Activated T-helper 1 cell treated with anti-CD3 and anti-CD28 coated beads, Interleukin-12 subunit alpha, Interleukin-12 subunit beta, Interleukin-2, Interleukin-4 antibody, amounts not matched to agents 30 ng/mL and 10 ng/mL and 1 ng/mL, durations not matched to agents 14 hours and 24 hours and 36 hours (primary cell): ENCODE results near the gene MCM9. TPM values are rescaled to one million over a fixed set of nuclear protein-coding genes. Genes with fewer than 3 reads are reported as not detected.
"Not testable (repeated sequence)": the region's sequence is repeated elsewhere in the genome, so short reads cannot be mapped to it uniquely, and the experiment has no call there.

Experiments
- DNase-seq: peaks from one replicate; pipeline ENCODE4 v3.0.0; 2021; ENCODE audit warnings: low spot score
- H3K27ac Mint-ChIP-seq: one replicate; pipeline ENCODE4 v1.8.0; 2021; ENCODE audit warnings: mild to moderate bottlenecking, mixed read lengths
- H3K27me3 Mint-ChIP-seq: one replicate; pipeline ENCODE4 v1.8.0; 2022; ENCODE audit warnings: mild to moderate bottlenecking, moderate library complexity, mixed read lengths; ENCODE audit not compliant: insufficient read depth
- H3K36me3 Mint-ChIP-seq: one replicate; pipeline ENCODE4 v1.8.0; 2021; ENCODE audit warnings: low read depth, mixed read lengths
- H3K4me1 Mint-ChIP-seq: one replicate; pipeline ENCODE4 v1.8.0; 2021; ENCODE audit warnings: low read depth, mixed read lengths
- H3K4me3 Mint-ChIP-seq: one replicate; pipeline ENCODE4 v1.8.0; 2021; ENCODE audit warnings: mild to moderate bottlenecking, moderate library complexity, mixed read lengths
- H3K9me3 Mint-ChIP-seq: one replicate; pipeline ENCODE4 v1.8.0; 2021; ENCODE audit warnings: mixed read lengths
- intact Hi-C: fragments of 100-400 bp; cut with micrococcal nuclease; formaldehyde crosslinking; loops from one replicate; pipeline ENCODE4 v1.15.1; 2024
- total RNA-seq: library from RNA; stranded (reverse); gene quantifications from 2 replicates; pipeline ENCODE4 v1.2.3, GENCODE V29; 2022

MCM9 gene
- total RNA-seq, 1 donor from 2014 or later: 24.4 TPM

DNA sequence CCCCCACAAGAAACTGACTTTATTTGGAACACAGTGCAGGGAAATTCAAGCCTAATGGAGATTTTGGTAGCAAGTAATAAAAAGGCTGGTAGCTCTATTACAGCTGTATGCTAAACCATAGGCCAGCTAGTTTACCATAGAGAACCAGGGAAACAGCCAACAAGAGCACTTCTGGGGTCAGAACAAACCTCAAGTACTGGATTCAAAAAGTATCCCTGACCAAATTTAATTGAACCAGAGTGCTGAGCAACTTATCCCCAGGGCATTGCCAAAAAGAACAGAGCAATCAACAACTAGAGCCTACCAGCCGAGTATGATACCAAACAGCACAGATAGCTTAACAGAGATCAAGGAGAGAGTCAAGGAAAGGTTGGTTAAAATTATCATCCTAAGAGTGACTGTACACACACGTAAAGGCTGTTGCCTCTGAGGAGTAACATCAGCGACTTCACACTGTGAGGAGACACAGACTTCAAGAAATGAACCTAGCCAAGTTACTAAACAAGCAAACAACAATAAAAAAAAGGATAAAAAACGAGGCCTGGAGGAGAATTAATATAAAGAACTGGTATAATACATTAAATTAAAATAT is 52.5 kb downstream of the MCM9 start:
- Mint-ChIP-seq H3K9me3 (no peaks in the 10 kb centered on the region), H3K27me3 (no peaks in the 10 kb centered on the region), H3K36me3 (peaks cover 9% of the 10 kb centered on the region), H3K4me3 (no peak overlapping the region), H3K4me1 (peaks cover 35% of the 10 kb centered on the region), H3K27ac (no peak overlapping the region)
- intact Hi-C loops: no loop called here
- DNase-seq: no peak

DNA sequence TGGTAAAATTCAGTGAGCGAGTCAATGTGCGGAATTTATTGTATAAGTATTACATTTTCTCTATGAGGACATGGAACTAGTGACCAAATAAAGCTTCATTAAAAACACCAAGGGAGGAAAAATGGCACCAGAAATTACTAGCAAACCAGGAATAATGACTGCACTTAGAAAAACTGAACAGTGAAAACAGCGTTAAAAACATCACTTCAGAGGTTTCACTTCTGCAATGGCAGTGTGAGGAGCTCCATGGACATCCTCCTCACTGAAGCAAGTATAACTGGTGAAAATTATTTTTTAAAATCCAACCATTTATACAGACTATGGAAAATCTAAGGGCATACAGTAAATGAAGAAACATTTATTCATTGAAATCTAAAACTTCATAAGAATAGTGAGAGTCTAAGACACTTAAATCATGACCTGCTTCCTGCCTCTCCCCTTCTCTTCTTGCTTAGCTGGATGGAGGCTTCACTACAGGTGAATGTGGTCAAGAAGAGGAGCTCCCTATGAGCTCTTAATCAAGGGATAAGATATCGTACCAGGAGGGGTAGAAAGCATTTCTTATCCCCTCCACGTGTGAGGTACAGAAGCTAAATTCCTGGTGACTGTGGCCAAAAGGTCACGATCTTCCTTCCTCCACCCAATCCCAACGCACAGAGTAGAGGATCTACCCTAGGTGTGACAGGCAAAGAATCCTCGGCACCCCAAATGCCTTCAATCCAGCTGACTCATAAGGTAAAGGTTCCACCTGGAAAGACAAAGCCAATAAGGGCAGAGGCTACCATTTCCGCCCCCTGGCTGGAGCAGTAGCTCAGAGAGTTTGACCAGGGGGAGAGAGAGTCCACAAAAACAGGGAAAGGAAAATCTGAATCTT is 53.3 kb downstream of the MCM9 start:
- Mint-ChIP-seq H3K4me3 (no peak overlapping the region), H3K36me3 (peaks cover 11% of the 10 kb centered on the region), H3K27ac (no peak overlapping the region), H3K27me3 (no peaks in the 10 kb centered on the region), H3K4me1 (peaks cover 32% of the 10 kb centered on the region), H3K9me3 (no peaks in the 10 kb centered on the region)
- DNase-seq: no peak
- intact Hi-C loops: no loop called here

DNA sequence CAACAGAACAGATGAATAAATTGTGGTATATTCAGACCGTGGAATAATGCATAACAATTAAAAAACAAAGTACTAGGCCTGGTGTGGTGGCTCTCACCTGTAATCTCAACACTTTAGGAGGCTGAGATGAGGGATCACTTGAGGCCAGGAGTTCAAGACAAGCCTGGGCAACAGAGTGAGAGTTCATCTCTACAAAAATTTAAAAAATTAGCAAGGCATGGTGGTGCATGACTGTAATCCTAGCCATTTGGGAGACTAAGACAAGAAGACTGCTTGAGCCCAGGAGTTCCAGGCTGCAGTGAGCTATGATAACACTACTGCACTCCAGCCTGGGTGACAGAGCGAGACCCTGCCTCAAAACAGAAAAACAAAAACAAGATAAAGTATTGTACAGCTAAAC is 57.2 kb downstream of the MCM9 start:
- H3K4me3 Mint-ChIP-seq: no peak overlapping the region
- intact Hi-C loops: no loop called here
- DNase-seq: no peak
- peaks cover 13% of the 10 kb centered on the region for H3K36me3 Mint-ChIP-seq
- no peaks in the 10 kb centered on the region for H3K9me3 Mint-ChIP-seq
- no peak overlapping the region for H3K27ac Mint-ChIP-seq
- peaks cover 18% of the 10 kb centered on the region for H3K4me1 Mint-ChIP-seq
- no peaks in the 10 kb centered on the region for H3K27me3 Mint-ChIP-seq

DNA sequence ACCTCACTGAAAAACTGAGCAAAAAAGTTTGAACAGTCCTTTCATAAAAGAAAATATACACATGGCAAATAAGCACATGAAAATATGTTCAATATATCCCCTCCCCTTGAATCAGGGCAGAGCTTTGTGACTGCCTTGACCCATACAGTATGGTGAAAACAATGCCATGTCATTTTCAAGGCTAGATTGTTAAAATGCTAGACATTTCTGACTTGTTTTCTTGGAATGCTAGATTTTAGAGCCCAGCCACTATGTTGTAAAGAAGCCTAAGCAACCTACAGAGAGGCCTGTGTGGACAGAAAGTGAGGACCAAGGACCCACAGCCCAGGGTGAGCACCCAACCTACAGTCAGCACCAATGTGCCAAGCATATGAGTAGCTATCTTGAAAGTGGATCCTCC is 58.1 kb downstream of the MCM9 start:
- Mint-ChIP-seq H3K4me3 (no peak overlapping the region), H3K27me3 (no peaks in the 10 kb centered on the region), H3K4me1 (peaks cover 17% of the 10 kb centered on the region), H3K36me3 (peaks cover 10% of the 10 kb centered on the region), H3K27ac (no peak overlapping the region), H3K9me3 (no peaks in the 10 kb centered on the region)
- no peak for DNase-seq
- intact Hi-C loops: no loop called here

DNA sequence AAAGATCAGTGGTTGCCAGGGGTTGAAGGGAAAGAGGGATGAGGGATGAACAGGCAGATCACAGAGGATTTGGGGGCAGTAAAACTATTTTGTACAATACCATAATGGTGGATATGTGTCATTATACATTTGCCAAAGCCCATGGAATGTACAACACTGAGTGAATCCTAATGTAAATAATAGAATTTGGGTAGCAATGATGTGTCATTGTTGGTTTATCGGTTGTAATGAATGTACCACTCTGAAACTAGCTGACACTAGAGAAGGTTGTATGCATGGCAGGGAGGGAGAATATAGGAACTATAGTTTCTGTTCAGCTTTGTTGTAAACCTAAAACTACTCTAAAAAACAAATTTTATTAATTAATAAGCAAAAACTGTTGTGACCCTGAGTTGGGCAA is 58.8 kb downstream of the MCM9 start:
- intact Hi-C loops: no loop called here
- Mint-ChIP-seq H3K27me3 (no peaks in the 10 kb centered on the region), H3K4me3 (no peak overlapping the region), H3K36me3 (peaks cover 10% of the 10 kb centered on the region), H3K27ac (no peak overlapping the region), H3K4me1 (peaks cover 10% of the 10 kb centered on the region), H3K9me3 (no peaks in the 10 kb centered on the region)
- no peak for DNase-seq

DNA sequence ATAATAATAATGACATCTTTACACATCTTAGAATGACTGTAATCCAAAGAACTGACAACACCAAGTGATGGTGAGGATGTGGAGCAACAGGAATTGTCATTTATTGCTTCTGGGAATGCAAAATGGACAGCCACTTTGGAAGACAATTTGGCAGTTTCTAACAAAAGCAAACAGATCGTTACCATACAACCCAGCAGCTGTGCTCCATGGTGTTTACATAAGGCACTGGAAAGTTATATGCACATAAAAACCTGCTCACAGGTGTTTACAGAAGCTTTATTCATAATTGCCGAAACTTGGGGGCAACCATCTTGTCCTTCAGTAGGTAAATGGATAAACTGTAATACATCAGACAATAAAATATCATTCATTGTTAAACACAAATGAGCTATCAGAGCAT is 59.3 kb downstream of the MCM9 start:
- Mint-ChIP-seq H3K27me3 (no peaks in the 10 kb centered on the region), H3K4me3 (no peak overlapping the region), H3K27ac (no peak overlapping the region), H3K9me3 (no peaks in the 10 kb centered on the region), H3K4me1 (peaks cover 5% of the 10 kb centered on the region), H3K36me3 (peaks cover 10% of the 10 kb centered on the region)
- intact Hi-C loops: no loop called here
- DNase-seq: no peak

DNA sequence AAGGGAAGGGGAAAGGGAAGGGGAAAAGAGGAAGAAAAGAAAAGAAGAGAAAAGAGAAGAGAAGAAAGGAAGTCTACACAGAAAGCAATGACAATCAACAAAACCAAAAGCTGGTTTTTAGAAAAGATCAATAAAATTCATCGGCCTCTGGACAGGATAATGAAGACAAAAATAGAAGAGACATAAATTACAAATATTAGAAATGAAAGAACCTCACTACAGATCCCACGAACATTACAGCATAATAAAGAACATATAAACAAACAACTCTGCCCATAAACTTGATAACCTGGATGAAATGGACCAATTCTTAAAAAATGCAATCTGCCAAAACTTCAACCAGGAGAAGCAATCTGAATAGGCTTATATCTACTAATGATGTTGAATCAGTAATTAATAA is 61.7 kb downstream of the MCM9 start:
- no peaks in the 10 kb centered on the region for H3K27me3 Mint-ChIP-seq
- DNase-seq: no peak
- peaks cover 18% of the 10 kb centered on the region for H3K4me1 Mint-ChIP-seq
- H3K27ac Mint-ChIP-seq: no peak overlapping the region
- no peak overlapping the region for H3K4me3 Mint-ChIP-seq
- peaks cover 14% of the 10 kb centered on the region for H3K36me3 Mint-ChIP-seq
- intact Hi-C loops: no loop called here
- H3K9me3 Mint-ChIP-seq: peaks cover 10% of the 10 kb centered on the region

DNA sequence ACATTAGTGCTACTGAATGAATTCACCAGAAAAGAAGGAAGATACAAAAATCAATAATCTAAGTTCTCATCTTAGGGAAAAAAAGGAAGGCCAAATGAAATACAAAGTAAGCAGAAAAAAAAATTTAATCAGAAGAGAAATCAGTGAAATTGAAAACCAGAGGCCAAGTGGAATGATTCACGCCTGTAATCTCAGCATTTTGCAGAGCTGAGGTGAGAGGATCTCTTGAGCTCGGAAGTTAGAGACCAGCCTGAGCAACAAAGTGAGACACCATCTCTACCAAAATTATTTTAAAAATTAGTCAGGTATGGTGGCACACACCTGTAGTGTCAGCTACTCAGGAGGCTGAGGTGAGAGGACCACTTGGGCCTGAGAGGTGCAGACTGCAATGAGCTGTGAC is 62.2 kb downstream of the MCM9 start:
- DNase-seq: no peak
- H3K9me3 Mint-ChIP-seq: peaks cover 10% of the 10 kb centered on the region
- no peak overlapping the region for H3K27ac Mint-ChIP-seq
- no peaks in the 10 kb centered on the region for H3K27me3 Mint-ChIP-seq
- peaks cover 14% of the 10 kb centered on the region for H3K36me3 Mint-ChIP-seq
- intact Hi-C loops: no loop called here
- no peak overlapping the region for H3K4me3 Mint-ChIP-seq
- H3K4me1 Mint-ChIP-seq: peaks cover 18% of the 10 kb centered on the region

DNA sequence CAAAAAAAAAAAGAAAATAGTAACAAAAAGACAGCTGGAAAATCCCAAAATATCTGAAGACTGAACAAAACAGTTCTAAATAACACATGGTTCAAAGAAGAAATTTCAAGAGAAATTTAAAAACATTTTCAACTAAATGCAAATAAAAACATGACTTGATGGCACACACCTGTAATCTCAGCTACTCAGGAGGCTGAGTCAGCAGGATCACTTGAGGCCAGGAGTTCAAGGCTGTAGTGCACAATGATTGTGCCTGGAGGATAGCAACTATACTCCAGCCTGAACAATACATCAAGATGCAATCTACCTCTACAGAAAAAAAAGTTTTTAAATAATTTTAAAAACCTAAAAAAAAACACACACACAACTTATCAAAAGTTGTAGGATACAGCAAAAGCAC is 62.6 kb downstream of the MCM9 start:
- Mint-ChIP-seq H3K36me3 (peaks cover 12% of the 10 kb centered on the region), H3K9me3 (peaks cover 10% of the 10 kb centered on the region), H3K27ac (no peak overlapping the region), H3K4me3 (no peak overlapping the region), H3K4me1 (peaks cover 18% of the 10 kb centered on the region), H3K27me3 (no peaks in the 10 kb centered on the region)
- no peak for DNase-seq
- intact Hi-C loops: no loop called here

DNA sequence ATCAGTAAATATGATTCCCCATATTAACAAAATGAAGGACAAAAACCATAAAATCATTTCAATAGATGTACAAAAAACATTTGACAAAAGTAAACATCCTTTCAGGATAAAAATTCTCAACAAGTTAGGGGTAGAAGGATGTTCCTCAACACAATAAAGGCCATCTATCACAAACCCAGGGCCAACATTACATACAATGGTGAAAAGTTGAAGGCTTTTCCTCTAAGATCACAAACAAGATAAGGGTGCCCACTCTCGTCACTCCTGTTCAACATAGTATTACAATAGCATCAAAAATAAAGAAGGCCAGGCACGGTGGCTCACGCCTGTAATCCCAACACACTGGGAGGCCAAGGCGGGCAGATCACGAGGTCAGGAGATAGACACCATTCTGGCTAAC is 63.6 kb downstream of the MCM9 start:
- no peak overlapping the region for H3K27ac Mint-ChIP-seq

DNA sequence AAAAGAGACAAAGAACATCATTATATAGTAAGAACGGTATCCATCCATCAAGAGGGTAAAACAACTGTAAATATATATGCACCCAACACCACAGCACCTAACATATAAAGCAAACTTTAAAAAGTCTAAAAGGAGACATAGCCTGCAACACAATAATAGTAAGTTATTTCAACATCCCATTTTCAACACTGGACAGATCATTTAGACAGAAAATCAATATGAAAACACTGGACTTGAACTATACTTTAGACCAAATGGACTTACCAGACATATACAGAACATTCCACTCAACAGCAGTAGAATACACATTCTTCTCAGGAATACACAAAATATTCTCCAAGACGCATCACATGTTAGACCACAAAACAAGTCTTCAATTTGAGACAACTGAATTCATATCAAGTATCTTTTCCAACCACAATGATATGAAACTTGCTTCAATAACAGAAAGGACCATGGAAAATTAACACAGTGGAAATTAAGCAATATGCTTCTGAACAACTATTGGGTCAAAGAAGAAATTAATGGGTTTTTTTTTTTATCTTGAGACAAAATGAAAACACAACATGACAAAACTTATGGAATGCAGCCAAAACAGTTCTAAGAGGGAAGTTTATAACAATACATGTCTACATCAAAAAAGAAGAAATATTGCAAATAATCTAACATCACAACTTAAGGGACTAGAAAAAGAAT is 64.9 kb downstream of the MCM9 start:
- Mint-ChIP-seq H3K36me3 (peaks cover 16% of the 10 kb centered on the region), H3K27me3 (no peaks in the 10 kb centered on the region), H3K9me3 (peaks cover 25% of the 10 kb centered on the region), H3K27ac (peak overlapping the region; percentile 65), H3K4me3 (no peak overlapping the region), H3K4me1 (peaks cover 24% of the 10 kb centered on the region)
- intact Hi-C loops: loop anchor here (2.0 kb wide), 1 partner anchor 27 kb away; no protein-coding TSS in a partner anchor
- DNase-seq: no peak

More for the DNA sequence above, 63.6 kb downstream of the MCM9 start:
- Mint-ChIP-seq H3K4me3 (no peak overlapping the region), H3K4me1 (peaks cover 18% of the 10 kb centered on the region), H3K27me3 (no peaks in the 10 kb centered on the region), H3K36me3 (peaks cover 12% of the 10 kb centered on the region), H3K9me3 (peaks cover 18% of the 10 kb centered on the region)
- no peak for DNase-seq
- intact Hi-C loops: loop anchor here (1.0 to 2.0 kb wide), 2 partner anchors 25 to 26 kb away; no protein-coding TSS in a partner anchor

DNA sequence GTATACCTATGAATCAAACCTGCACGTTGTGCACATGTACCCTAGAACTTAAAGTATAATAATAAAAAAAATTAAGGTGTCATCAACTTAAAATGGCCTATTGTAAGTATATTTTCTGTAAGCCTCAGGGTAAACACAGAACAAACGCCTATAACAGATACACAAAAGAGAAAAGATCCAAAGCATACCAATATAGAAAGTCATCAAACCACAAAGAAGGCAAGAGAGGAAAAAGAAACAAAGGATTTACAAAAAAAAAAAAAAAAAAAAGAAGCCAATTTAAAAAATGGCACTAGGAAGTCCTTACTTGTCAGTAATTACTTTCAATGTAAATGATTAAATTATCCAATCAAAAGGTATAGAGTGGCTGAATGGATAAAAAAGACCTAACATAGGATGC is 65.6 kb downstream of the MCM9 start:
- H3K36me3 Mint-ChIP-seq: peaks cover 14% of the 10 kb centered on the region
- H3K27ac Mint-ChIP-seq: peak overlapping the region; percentile 65
- DNase-seq: no peak
- H3K4me3 Mint-ChIP-seq: no peak overlapping the region
- intact Hi-C loops: no loop called here
- H3K9me3 Mint-ChIP-seq: peaks cover 25% of the 10 kb centered on the region
- H3K27me3 Mint-ChIP-seq: no peaks in the 10 kb centered on the region
- H3K4me1 Mint-ChIP-seq: peaks cover 31% of the 10 kb centered on the region

DNA sequence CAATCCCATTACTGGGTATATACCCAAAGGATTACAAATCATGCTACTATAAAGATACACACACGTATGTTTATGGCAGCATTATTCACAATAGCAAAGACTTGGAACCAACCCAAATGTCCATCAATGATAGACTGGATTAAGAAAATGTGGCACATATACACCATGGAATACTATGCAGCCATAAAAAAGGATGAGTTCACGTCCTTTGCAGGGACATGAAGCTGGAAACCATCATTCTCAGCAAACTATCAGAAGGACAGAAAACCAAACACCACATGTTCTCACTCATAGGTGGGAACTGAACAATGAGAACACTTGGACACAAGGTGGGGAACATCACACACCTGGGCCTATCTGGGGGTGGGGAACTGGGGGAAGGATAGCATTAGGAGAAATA is 66.1 kb downstream of the MCM9 start:
- peaks cover 12% of the 10 kb centered on the region for H3K36me3 Mint-ChIP-seq
- H3K27ac Mint-ChIP-seq, H3K4me3 Mint-ChIP-seq, H3K27me3 Mint-ChIP-seq, intact Hi-C loops, DNase-seq: not testable (repeated sequence)
- H3K9me3 Mint-ChIP-seq: peaks cover 25% of the 10 kb centered on the region
- H3K4me1 Mint-ChIP-seq: peaks cover 35% of the 10 kb centered on the region
